HFFc6 (cell line): ENCODE measurements around the gene ZNHIT6. TPM values are rescaled to one million over a fixed set of nuclear protein-coding genes. Genes with fewer than 3 reads are reported as not detected.

Experiments
- DNase-seq: peaks from one replicate; pipeline ENCODE4 v3.0.0-alpha.2; 2018
- H3K27ac Mint-ChIP-seq: 2 replicates; pipeline ENCODE4 v1.8.0; 2020; ENCODE audit warnings: mild to moderate bottlenecking, mixed read lengths
- H3K27me3 Mint-ChIP-seq: 2 replicates; pipeline ENCODE4 v1.8.0; 2021; ENCODE audit warnings: mild to moderate bottlenecking, moderate library complexity, mixed read lengths; ENCODE audit not compliant: insufficient read depth
- H3K36me3 Mint-ChIP-seq: 2 replicates; pipeline ENCODE4 v1.8.0; 2021; ENCODE audit warnings: low read depth, mixed read lengths
- H3K4me1 Mint-ChIP-seq: 2 replicates; pipeline ENCODE4 v1.8.0; 2020; ENCODE audit warnings: low read depth, mixed read lengths
- H3K4me3 Mint-ChIP-seq: 2 replicates; pipeline ENCODE4 v1.8.0; 2020; ENCODE audit warnings: mild to moderate bottlenecking, moderate library complexity, mixed read lengths
- H3K9me3 Mint-ChIP-seq: 2 replicates; pipeline ENCODE4 v1.8.0; 2020; ENCODE audit warnings: mild to moderate bottlenecking, mixed read lengths
- CTCF ChIP-seq: fragments of 200-600 bp; sonication (generic); IDR thresholded peaks from 2 replicates; pipeline ENCODE4 v1.5.0; 2021; ENCODE audit warnings: antibody characterized with exemption, mild to moderate bottlenecking
- total RNA-seq, 6 experiments: library from RNA; stranded (reverse); fragmentation: NEBNext Ultra II Directional; extraction: Animal tissue kit (Norgen Biotek cat#: 25700); gene quantifications; 2 replicates in 1 of 6; 3 replicates in 5 of 6; pipeline ENCODE4 v1.2.3, GENCODE V29; 2021

The ZNHIT6 gene
- total RNA-seq, 6 experiments from 2014 or later, result 21.5 to 25.9 (median 23.6) TPM

GRCh38 chr1:85617633-85618100 is 90.6 kb downstream of the ZNHIT6 start:
- Mint-ChIP-seq H3K9me3 (peaks cover 23% of the 10 kb centered on the region), H3K27me3 (no peaks in the 10 kb centered on the region), H3K27ac (peak overlapping the region; percentile 60), H3K4me3 (no peak overlapping the region), H3K36me3 (peaks cover 37% of the 10 kb centered on the region), H3K4me1 (peaks cover 62% of the 10 kb centered on the region)
- no peak for TF ChIP-seq CTCF
- peak; percentile 70 for DNase-seq

GRCh38 chr1:85616736-85617135 is 91.5 kb downstream of the ZNHIT6 start:
- no peak for DNase-seq
- Mint-ChIP-seq H3K27ac (peak overlapping the region; percentile 60), H3K9me3 (peaks cover 15% of the 10 kb centered on the region), H3K4me3 (no peak overlapping the region), H3K27me3 (no peaks in the 10 kb centered on the region), H3K4me1 (peaks cover 62% of the 10 kb centered on the region), H3K36me3 (peaks cover 28% of the 10 kb centered on the region)
- no peak for TF ChIP-seq CTCF

GRCh38 chr1:85616364-85616705 is 91.9 kb downstream of the ZNHIT6 start:
- no peak for DNase-seq
- TF ChIP-seq CTCF, result no peak
- Mint-ChIP-seq H3K4me1 (peaks cover 65% of the 10 kb centered on the region), H3K27me3 (no peaks in the 10 kb centered on the region), H3K9me3 (peaks cover 12% of the 10 kb centered on the region), H3K36me3 (peaks cover 24% of the 10 kb centered on the region), H3K4me3 (no peak overlapping the region), H3K27ac (peak overlapping the region; percentile 60; the same call in 1 of the 2 replicates)

GRCh38 chr1:85615586-85616363 is 92.5 kb downstream of the ZNHIT6 start:
- no peak for TF ChIP-seq CTCF
- peak; percentile 16 for DNase-seq
- no peak overlapping the region for H3K4me3 Mint-ChIP-seq
- peaks cover 71% of the 10 kb centered on the region for H3K4me1 Mint-ChIP-seq
- H3K27me3 Mint-ChIP-seq, result no peaks in the 10 kb centered on the region
- peaks cover 18% of the 10 kb centered on the region for H3K36me3 Mint-ChIP-seq
- peak overlapping the region; percentile 74; the same call in 1 of the 2 replicates for H3K27ac Mint-ChIP-seq
- peaks cover 6% of the 10 kb centered on the region for H3K9me3 Mint-ChIP-seq

GRCh38 chr1:85612704-85613361 is 95.4 kb downstream of the ZNHIT6 start:
- Mint-ChIP-seq H3K36me3 (peaks cover under 1% of the 10 kb centered on the region; the same call in 1 of the 2 replicates), H3K27me3 (peaks cover 1% of the 10 kb centered on the region), H3K4me1 (peaks cover 95% of the 10 kb centered on the region), H3K27ac (peak overlapping the region; percentile 99), H3K4me3 (peak overlapping the region; percentile 78), H3K9me3 (no peaks in the 10 kb centered on the region)
- peak; percentile 92 for DNase-seq
- TF ChIP-seq CTCF, result peak; percentile 79
